H9 (cell line): ENCODE measurements around the gene DCXR. TPM values are rescaled to one million over a fixed set of nuclear protein-coding genes. Genes with fewer than 3 reads are reported as not detected.

ENCODE experiments used
- DNase-seq: peaks from one replicate; pipeline ENCODE4 v3.0.0-alpha.2; 2017
- H2AFZ ChIP-seq: one replicate; pipeline ENCODE4 v1.6.1; 2013; ENCODE audit warnings: mild to moderate bottlenecking, low read length, control low read depth, moderate library complexity
- H2AK5ac ChIP-seq: 2 replicates; pipeline ENCODE4 v1.6.1; 2013; ENCODE audit warnings: low read length, control low read depth, mixed read lengths; ENCODE audit not compliant: insufficient read length
- H2BK120ac ChIP-seq: one replicate; pipeline ENCODE4 v1.6.1; 2013; ENCODE audit warnings: low read depth, mild to moderate bottlenecking, low read length, control low read depth, inconsistent platforms; ENCODE audit not compliant: poor library complexity, severe bottlenecking
- H2BK12ac ChIP-seq: 2 replicates; pipeline ENCODE4 v1.6.1; 2013; ENCODE audit warnings: low read length, control low read depth, mixed read lengths, low read depth; ENCODE audit not compliant: insufficient read length
- H2BK15ac ChIP-seq: 2 replicates; pipeline ENCODE4 v1.6.1; 2013; ENCODE audit warnings: low read depth, low read length, control low read depth
- H2BK20ac ChIP-seq: one replicate; pipeline ENCODE4 v1.6.1; 2013; ENCODE audit warnings: low read depth, mild to moderate bottlenecking, low read length, control low read depth, inconsistent platforms; ENCODE audit not compliant: poor library complexity, severe bottlenecking
- H2BK5ac ChIP-seq: 2 replicates; pipeline ENCODE4 v1.6.1; 2013; ENCODE audit warnings: low read length, control low read depth, mixed read lengths; ENCODE audit not compliant: insufficient read length
- H3K14ac ChIP-seq: 2 replicates; pipeline ENCODE4 v1.6.1; 2013; ENCODE audit warnings: low read length, control low read depth; ENCODE audit not compliant: insufficient read depth
- H3K18ac ChIP-seq: 2 replicates; pipeline ENCODE4 v1.6.1; 2013; ENCODE audit warnings: low read depth, mild to moderate bottlenecking, mixed read lengths, low read length, control low read depth; ENCODE audit not compliant: insufficient read length
- H3K23ac ChIP-seq: 2 replicates; pipeline ENCODE4 v1.6.1; 2013; ENCODE audit warnings: low read length, control low read depth, mixed read lengths, low read depth; ENCODE audit not compliant: insufficient read length
- H3K23me2 ChIP-seq: 2 replicates; pipeline ENCODE4 v1.6.1; 2013; ENCODE audit warnings: low read depth, mild to moderate bottlenecking, mixed read lengths, low read length, control low read depth; ENCODE audit not compliant: insufficient read length, poor library complexity, severe bottlenecking
- H3K27ac ChIP-seq: 2 replicates; pipeline ENCODE4 v1.5.1; 2013; ENCODE audit warnings: low read length, control low read depth, mixed read lengths, low read depth; ENCODE audit not compliant: insufficient read length
- H3K27me3 ChIP-seq: 2 replicates; pipeline ENCODE4 v1.6.1; 2013; ENCODE audit warnings: low read length, control low read depth, inconsistent platforms; ENCODE audit not compliant: insufficient read depth
- H3K4ac ChIP-seq: 2 replicates; pipeline ENCODE4 v1.6.1; 2013; ENCODE audit warnings: low read depth, mild to moderate bottlenecking, control low read depth, inconsistent platforms, low read length, moderate library complexity
- H3K4me1 ChIP-seq: 2 replicates; pipeline ENCODE4 v1.6.1; 2013; ENCODE audit warnings: low read length, control low read depth, inconsistent platforms; ENCODE audit not compliant: insufficient read depth
- H3K4me2 ChIP-seq: 2 replicates; pipeline ENCODE4 v1.6.1; 2013; ENCODE audit warnings: low read length, control low read depth, mixed read lengths; ENCODE audit not compliant: insufficient read length, insufficient read depth
- H3K56ac ChIP-seq: 2 replicates; pipeline ENCODE4 v1.6.1; 2013; ENCODE audit warnings: low read depth, mild to moderate bottlenecking, mixed read lengths, low read length, control low read depth; ENCODE audit not compliant: insufficient read length
- H3K79me1 ChIP-seq: 2 replicates; pipeline ENCODE4 v1.6.1; 2013; ENCODE audit warnings: low read depth, mild to moderate bottlenecking, moderate library complexity, low read length, control low read depth, inconsistent platforms; ENCODE audit not compliant: insufficient read depth, poor library complexity, severe bottlenecking
- H3K79me2 ChIP-seq: 2 replicates; pipeline ENCODE4 v1.6.1; 2013; ENCODE audit warnings: low read length, control low read depth, inconsistent platforms; ENCODE audit not compliant: insufficient read depth
- H3K9ac ChIP-seq: 2 replicates; pipeline ENCODE4 v1.6.1; 2013; ENCODE audit warnings: low read length, control low read depth, mixed read lengths; ENCODE audit not compliant: insufficient read length; ENCODE audit errors: extremely low read depth
- H3K9me3 ChIP-seq: one replicate; pipeline ENCODE4 v1.6.1; 2013; ENCODE audit warnings: low read depth, low read length, inconsistent platforms; ENCODE audit not compliant: control insufficient read depth
- H3T11ph ChIP-seq: one replicate; pipeline ENCODE4 v1.6.1; 2013; ENCODE audit warnings: mild to moderate bottlenecking, low read length, control low read depth, inconsistent platforms
- H4K20me1 ChIP-seq: one replicate; pipeline ENCODE4 v1.6.1; 2013; ENCODE audit not compliant: control insufficient read depth, insufficient read length, insufficient read depth
- H4K5ac ChIP-seq: 2 replicates; pipeline ENCODE4 v1.6.1; 2013; ENCODE audit warnings: low read depth, mild to moderate bottlenecking, mixed read lengths, low read length, control low read depth; ENCODE audit not compliant: insufficient read length
- H4K8ac ChIP-seq: replicated peaks from 2 replicates; pipeline ENCODE4 v1.6.1; 2013; ENCODE audit warnings: low read length, control low read depth, mixed read lengths, low read depth; ENCODE audit not compliant: insufficient read length
- H4K91ac ChIP-seq: 2 replicates; pipeline ENCODE4 v1.6.1; 2013; ENCODE audit warnings: low read depth, mild to moderate bottlenecking, moderate library complexity, mixed read lengths, low read length, control low read depth; ENCODE audit not compliant: insufficient read length
- H3K27ac Mint-ChIP-seq, 3 experiments: 2 replicates in 2 of 3; 3 replicates in 1 of 3; pipeline ENCODE4 v1.8.0; 2020 to 2021; ENCODE audit warnings: mixed read lengths in 3 of 3, mild to moderate bottlenecking in 1 of 3, moderate library complexity in 1 of 3
- H3K27me3 Mint-ChIP-seq: 2 replicates; pipeline ENCODE4 v1.8.0; 2021; ENCODE audit warnings: low read depth, mild to moderate bottlenecking, moderate library complexity, mixed read lengths
- H3K36me3 Mint-ChIP-seq, 3 experiments: 2 replicates in 2 of 3; 3 replicates in 1 of 3; pipeline ENCODE4 v1.8.0; 2020 to 2021; ENCODE audit warnings: low read depth in 3 of 3, mixed read lengths in 3 of 3; ENCODE audit not compliant: insufficient read depth in 1 of 3
- H3K4me1 Mint-ChIP-seq, 2 experiments: 2 replicates each; pipeline ENCODE4 v1.8.0; 2020; ENCODE audit warnings: mixed read lengths in 2 of 2
- H3K4me3 Mint-ChIP-seq, 2 experiments: 2 replicates in 1 of 2; 3 replicates in 1 of 2; pipeline ENCODE4 v1.8.0; 2020 to 2021; ENCODE audit warnings: mild to moderate bottlenecking in 2 of 2, mixed read lengths in 2 of 2, moderate library complexity in 1 of 2
- H3K9me3 Mint-ChIP-seq, 2 experiments: 2 replicates in 1 of 2; 3 replicates in 1 of 2; pipeline ENCODE4 v1.8.0; 2020; ENCODE audit warnings: mild to moderate bottlenecking in 2 of 2, mixed read lengths in 2 of 2, moderate library complexity in 1 of 2
- CTCF ChIP-seq: fragments of 200-600 bp; sonication (generic); conservative IDR thresholded peaks from 3 replicates; pipeline ENCODE4 v1.8.0; 2021; ENCODE audit warnings: antibody characterized with exemption, mild to moderate bottlenecking
- WGBS: extraction: QIAGEN DNeasy Blood & Tissue Kit; methylation state at CpG from one replicate; pipeline ENCODE4 v1.1.7; 2013; ENCODE audit warnings: missing lambda C conversion rate, low lambda C conversion rate, mixed read lengths; ENCODE audit not compliant: insufficient read length; ENCODE audit errors: extremely low coverage; 5-methylcytosine and 5-hydroxymethylcytosine counted together
- total RNA-seq: library from RNA; stranded (reverse); gene quantifications from 2 replicates; pipeline ENCODE4 v1.2.1, GENCODE V29; 2021

Gene DCXR
- total RNA-seq, 1 experiment from 2014 or later = 93.6 TPM

GRCh38 chr17:82077617-82078358, 40.3 kb upstream of the DCXR start:
- H3K27ac ChIP-seq = no peak overlapping the region

More at GRCh38 chr17:82077617-82078358, 40.3 kb upstream of the DCXR start:
- Histone ChIP-seq H2BK20ac (no peak overlapping the region), H2AFZ (no peak overlapping the region), H2BK120ac (no peak overlapping the region), H4K20me1 (no peaks in the 10 kb centered on the region), H4K91ac (no peak overlapping the region), H3K23ac (no peak overlapping the region), H3T11ph (no peak overlapping the region), H3K9ac (no peak overlapping the region), H4K8ac (no peak overlapping the region), H2BK12ac (no peak overlapping the region), H3K23me2 (no peaks in the 10 kb centered on the region), H4K5ac (no peak overlapping the region), H3K18ac (no peak overlapping the region), H3K79me2 (no peaks in the 10 kb centered on the region), H3K79me1 (no peaks in the 10 kb centered on the region), H3K4me1 (no peaks in the 10 kb centered on the region), H3K9me3 (no peaks in the 10 kb centered on the region), H3K14ac (no peak overlapping the region), H3K27me3 (no peaks in the 10 kb centered on the region), H3K4ac (no peak overlapping the region), H2BK5ac (no peak overlapping the region), H3K56ac (no peak overlapping the region), H3K4me2 (no peak overlapping the region), H2AK5ac (no peak overlapping the region), H2BK15ac (no peak overlapping the region)
- peaks cover 25% of the 10 kb centered on the region for H3K27me3 Mint-ChIP-seq
- peaks cover 14 to 36% (median 33%) of the 10 kb centered on the region in 3 experiments; a peak in 6 of 7 replicates for H3K36me3 Mint-ChIP-seq
- DNase-seq = peak; percentile 80
- peak overlapping the region in 2 of 3 experiments; percentile 44 to 83; a peak in 2 of 7 replicates for H3K27ac Mint-ChIP-seq
- WGBS = no CpG with 5 or more reads among the region's 28 CpGs
- H3K4me1 Mint-ChIP-seq = no peaks in the 10 kb centered on the region; a peak in 2 of 4 replicates
- no peaks in the 10 kb centered on the region for H3K9me3 Mint-ChIP-seq
- no peak for TF ChIP-seq CTCF
- H3K4me3 Mint-ChIP-seq = no peak overlapping the region
